HG03159 (cell line): ENCODE data around the gene NAA35.
"Not testable (repeated sequence)": the region's sequence is repeated elsewhere in the genome, so short reads cannot be mapped to it uniquely, and the experiment has no call there.

Source experiments
- ATAC-seq: cut with Tn5 transposase; IDR thresholded peaks from one replicate; pipeline ENCODE4 v1.9.1; 2021; ENCODE audit warnings: mild to moderate bottlenecking, moderate library complexity; ENCODE audit not compliant: unreplicated experiment

Gene NAA35

DNA sequence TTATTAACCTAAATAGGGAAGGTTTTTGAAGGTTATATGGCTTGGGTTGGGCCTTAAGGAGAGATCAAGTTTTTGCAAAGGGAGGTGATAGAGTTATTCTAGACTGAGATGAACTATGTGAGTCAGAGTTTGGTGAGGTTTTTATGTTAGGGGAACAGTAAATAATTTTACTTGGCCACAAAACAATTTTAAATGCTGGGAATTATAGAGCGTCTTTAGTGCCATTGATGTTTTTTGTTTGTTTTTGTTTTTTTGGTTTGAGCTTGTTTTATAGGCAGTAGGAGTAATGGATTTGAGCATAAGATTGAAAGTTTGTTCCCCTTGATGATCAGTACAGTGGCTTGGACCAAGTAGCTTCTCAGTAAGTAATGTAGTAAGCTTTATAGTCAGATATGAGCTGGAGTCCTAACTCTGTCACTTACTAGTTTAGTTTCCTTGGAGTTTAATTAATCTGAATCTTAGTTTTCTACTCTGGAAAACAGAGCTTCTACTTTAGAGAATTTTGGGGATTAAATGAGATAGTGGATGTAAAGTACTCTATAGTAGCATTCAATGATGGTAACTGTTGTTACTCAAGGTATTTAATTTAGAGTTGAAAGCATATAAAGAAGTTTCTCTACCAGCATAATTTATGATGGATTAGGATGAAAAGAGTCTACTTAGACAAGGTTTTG is 2.9 kb downstream of the NAA35 start:
- no peak for ATAC-seq

DNA sequence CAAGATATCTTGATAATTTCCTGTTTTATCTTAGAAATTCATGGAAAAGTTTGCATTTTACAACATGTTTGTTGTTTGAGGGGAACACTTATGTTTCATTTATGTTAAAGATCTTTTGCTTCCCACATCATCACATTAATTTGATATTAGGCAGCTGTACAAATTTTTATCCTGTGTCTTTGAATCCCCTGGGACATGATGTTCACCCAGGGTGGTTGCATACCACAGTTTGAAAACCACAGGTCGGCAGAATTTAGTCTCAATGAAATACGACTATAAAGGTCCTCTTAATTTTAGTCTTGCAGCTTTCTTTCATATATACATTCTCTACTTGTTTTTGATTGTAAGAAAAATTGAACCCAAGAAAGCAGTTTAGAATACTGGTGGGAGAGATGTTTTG is 3.7 kb downstream of the NAA35 start:
- ATAC-seq: no peak

DNA sequence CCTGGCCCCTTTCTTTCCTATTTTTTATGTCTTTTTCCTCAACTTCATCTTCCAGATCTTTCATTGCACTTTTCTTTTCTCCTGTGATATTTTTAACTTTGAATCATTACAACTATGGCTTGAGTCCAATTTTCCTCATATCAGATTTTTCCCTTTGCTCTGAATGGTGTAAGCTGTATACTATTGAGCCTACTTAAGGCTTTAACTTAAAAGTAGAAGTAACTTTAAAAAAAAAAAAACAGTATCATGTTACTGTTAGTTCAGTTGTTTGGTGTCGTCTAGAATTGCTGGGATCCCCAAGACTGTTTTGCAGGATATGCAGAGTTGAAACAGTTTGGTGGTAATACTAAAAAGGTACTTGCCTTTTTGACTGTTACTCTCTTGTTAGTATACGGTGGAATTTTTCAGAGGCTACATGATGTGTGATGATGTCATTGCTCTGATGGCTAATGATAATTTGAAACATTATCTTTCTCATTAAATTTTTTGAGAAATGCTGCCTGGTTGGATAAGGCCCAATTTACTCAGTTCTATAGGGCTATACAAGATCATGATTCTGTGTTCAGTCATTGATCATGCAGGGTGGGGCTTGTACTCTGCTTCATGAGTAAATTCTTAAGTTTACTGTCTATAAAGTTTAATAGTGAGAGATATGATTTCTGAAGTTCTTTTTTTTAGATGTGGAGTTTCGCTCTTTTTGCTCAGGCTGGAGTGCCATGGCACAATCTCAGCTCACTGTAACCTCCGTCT is 8.8 kb downstream of the NAA35 start:
- no peak for ATAC-seq

DNA sequence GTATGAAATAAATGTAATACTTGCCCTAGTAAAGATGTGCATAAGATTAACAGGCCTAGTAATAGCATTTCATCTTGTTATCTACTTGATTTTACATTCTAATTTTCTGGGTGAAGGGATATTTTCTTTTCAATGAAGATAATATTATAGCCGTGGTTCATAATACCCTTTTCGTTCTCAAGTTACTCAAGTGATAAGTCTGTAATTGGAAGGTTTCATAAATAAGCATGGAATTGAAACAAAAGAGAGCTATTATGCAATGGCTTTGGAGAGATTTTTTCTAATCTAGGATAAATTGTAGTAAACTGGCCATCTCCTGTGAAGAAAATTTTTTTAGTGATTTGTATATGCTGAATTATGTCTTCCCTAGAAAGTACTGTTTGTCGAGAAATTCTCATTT is 19.0 kb downstream of the NAA35 start:
- no peak for ATAC-seq

DNA sequence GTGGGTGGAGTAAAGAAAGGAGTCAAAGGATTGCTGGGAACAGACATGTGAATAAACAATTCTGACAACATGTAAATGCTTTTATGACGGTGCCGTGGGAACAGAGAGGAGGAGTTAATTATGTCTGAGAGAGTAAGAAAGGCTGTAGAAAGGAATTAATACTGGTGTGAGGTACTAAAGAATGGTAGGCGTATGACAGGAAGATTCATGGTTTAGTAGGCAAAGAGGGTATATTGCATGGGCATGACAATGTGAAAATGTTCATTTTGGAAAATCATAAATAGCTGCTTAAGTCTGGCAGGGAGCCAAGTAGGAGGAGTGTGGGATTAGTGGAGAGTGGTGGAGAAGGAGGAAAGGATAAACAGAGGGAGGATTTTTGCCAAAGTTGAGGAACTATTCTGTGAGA is 19.7 kb downstream of the NAA35 start:
- no peak for ATAC-seq

DNA sequence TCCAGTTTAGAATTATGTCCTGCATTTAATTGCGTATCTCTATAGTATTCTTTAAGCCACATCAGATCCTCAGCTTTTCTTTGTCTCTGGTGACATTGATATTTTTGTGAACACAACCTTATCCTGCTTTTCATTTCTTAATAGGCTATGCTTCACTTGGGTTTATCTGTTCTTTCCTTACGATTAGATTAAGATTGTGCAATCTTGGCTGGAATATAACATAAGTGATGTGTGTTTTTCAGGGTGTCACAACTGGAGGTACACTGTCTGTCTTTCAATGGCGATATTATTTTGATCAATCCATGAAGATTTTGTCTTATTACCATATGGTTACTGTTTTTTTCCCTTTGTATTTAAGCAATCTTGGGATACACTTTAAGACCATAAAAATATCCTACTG is 23.6 kb downstream of the NAA35 start:
- ATAC-seq: no peak

DNA sequence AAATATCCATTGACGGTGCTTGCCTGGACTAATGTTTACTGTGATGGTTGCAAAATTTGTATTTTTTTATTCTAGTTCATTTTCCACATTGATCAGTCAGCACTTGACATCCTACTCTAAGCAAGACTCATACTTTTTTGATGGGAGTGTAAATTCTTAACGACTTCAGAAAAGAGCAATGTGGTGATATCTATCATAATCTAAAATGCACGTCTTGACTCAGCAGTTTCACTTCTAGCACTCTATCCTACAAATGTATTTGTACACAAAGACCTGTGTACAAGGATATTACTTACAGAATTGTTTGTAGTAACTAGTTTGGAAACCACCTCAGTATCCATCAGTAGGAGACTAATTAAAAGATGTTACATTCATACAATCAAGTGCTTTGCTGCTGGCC is 24.0 kb downstream of the NAA35 start:
- ATAC-seq: no peak

DNA sequence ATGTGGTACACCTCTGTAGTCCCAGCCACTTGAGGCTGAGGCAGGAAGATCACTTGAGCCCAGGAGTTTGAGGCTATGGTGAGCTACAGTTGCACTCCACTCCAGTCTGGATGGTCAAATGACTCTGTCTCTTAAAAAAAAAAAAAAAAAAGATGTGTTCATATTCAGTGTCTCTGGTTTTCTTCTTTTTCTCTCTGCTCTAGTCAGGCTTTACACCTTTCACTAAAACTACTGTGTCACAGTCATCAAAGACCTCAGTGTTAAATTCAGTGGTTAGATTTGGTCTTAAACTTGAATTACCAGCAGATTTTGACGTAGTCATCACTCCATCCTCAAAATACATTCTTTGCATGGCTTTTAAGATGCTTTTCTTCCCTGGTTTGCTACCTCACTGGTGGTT is 28.8 kb downstream of the NAA35 start:
- ATAC-seq: no peak

DNA sequence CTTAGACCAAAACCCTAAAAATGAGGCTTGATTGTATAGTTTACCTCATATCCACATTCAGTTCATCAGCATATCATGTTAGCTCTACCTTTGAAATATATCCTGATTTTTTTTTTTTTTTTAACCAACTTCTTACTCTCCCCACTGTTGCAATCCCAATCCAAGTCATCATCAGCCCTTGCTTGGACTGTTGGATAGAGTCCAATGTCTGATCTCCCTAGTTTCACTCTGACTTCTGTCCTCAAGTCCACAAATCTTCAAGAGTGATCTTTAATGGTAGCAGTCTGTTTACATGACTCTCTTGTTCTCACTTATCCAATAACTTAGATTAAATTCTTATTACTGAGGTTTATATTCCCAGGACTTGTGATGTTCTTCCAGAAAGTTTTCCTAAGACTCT is 30.8 kb downstream of the NAA35 start:
- no peak for ATAC-seq

DNA sequence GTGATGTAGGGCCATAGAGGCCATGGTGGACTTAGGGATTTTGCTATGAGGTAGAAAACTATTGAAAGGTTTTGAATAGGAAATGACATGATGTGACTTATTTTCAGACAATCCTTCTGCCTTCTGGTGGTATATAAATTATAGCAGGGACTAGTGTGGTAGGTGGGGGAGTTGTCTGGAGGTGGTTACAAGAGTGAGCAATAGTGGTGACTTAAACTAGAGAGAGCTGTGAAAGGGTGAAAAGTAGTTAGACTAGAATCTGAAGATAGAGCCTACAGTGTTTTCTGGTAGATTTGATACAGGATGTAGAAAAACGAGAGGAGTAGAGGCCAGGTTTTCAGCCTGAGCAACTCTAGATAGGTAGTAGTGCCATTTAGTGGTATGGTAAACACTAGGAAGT is 32.3 kb downstream of the NAA35 start:
- ATAC-seq: no peak

DNA sequence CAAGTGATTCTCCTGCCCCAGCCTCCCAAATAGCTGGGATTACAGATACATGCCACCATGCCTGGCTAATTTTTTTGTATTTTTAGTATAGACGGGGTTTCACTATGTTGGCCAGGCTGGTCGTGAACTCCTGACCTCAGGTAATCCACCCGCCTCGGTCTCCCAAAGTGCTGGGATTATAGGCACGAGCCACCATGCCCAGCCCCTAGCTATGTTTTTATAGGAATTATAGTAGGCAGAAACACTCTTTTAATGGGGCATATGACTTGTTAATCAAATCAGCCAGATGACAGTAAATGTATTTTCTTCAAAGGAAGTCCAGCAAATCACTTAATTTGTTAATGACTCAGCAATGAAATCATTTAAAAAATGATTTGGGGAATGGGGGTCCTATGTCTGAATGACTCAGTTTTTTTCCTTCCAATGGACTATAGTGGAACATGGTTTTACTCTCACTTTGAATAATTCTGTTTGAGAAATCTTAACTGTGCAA is 33.2 kb downstream of the NAA35 start:
- ATAC-seq: not testable (repeated sequence)

DNA sequence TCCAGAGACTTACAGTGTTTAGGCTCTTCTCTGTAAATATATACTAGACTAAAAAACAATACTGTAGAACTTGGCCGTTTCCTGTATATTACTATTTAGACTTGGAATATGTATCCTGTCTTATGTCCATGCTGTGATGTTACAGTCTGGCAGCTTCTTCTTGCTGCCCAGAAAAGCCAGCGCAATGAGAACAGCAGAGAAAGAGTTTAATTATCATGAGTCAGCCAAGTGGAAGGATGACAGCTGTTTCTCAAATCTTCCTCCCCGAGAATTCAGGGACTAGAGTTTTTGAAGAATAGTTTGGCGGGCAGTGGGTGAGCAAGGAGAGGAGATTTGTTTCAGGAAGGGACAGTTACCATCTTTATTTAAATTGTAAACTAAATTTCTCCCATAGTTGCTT is 37.5 kb downstream of the NAA35 start:
- ATAC-seq: no peak

DNA sequence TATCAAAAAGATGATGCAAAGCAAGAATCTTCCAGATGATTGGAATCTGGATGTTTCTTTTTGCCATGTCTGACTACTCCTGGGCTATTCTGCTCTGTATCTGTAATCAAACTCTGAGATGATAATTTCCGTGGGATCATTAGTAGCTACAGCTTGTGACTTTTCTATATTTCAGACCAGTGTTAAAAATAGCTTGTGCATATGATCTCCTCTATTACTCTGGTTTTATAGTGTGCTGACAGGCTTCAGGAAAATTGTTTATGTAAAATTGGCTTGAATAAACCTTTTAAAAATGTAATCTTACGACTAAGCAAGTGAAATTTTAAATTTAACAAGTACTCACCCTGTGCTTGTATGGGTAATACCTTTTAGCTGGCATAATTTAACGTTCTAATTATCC is 40.4 kb downstream of the NAA35 start:
- ATAC-seq: no peak

DNA sequence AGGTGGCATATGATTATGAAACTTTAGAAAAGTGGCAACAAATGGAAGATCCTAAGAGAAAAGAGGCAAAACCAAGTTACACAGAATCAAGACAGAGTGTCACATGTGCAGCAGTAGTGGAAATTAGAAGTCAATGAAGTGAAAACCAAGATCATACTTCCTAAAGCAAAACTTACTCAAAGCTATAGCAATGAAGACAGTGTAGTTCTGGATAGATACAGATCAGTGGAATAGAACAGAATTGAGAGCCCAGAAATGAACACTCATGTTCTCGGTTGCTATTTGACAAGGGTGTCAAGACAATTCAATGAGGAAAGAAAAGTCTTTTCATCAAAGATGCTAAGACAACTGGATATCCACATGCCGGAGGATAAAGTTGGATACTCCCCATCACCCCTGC is 43.5 kb downstream of the NAA35 start:
- no peak for ATAC-seq

DNA sequence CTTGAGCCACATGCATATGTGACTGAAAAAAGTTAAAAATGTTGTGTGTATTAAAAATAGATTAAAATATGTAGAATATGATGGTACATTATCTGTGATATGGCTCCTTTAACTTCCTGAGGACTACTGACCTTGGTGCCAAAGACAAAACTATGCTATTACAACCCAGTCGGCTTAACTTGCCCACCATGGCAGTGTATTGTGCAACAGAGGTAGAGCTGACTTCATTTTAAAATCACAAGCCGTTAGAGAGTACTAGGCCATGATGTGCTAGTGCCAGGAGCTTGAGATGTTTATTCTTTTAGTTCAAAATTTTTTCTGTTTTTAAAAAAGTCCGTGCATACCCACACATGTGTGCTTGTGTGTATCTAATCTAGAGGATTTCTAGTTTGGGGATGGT is 46.3 kb downstream of the NAA35 start:
- no peak for ATAC-seq

DNA sequence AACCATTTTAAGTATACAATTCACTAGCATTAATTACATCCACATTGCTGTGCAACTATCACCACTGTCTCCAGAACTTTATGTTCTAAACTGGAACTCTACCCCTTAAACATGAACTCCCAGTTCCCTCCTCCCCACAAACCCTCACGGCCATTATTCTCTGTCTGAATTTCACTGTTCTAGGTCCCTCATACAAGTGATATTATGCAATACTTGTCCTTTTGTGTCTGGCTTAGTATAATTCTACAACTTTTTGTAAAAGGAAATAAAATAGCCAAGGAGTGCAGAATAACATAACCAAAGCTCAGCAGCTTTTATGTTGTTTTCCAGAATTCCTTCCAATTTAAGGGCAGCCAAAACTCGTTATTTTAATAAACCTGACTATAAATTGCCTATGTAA is 53.2 kb downstream of the NAA35 start:
- ATAC-seq: no peak

DNA sequence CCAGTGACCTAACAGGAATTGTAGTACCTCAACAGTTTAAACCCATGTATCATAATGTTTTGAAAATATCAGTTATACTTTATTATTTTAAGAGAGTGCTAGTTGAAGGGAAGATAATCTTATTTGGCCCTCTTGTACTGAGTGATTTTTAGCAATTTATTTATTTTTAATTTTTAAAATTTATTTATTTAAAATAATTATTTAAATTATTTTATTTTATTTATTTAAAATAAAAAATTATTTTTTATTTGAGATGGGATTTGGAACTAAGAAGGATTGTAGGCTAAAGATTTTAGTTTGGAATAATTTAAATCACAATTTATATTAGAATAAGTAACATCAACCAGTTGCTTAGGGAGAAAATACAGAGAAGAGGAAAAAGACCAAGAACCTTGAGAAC is 54.2 kb downstream of the NAA35 start:
- ATAC-seq: no peak

DNA sequence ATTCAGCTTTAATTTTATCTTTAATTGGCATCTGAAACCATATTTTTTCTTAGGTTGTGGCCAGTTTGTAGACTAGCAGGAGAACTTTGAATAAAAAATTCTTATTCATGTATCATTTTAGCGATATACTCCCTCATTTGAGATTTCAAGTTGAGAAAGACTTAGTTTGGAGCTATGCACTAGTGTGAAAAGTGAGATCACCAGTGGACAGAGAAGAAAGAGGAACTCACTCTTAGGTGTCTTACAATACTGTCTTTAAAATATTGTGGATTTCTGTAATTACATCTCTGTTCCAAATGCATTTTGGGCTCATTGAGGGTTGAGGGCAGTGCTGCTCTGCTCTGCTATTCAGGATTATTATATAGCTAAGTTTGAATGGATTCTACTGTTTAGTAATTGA is 54.7 kb downstream of the NAA35 start:
- no peak for ATAC-seq

DNA sequence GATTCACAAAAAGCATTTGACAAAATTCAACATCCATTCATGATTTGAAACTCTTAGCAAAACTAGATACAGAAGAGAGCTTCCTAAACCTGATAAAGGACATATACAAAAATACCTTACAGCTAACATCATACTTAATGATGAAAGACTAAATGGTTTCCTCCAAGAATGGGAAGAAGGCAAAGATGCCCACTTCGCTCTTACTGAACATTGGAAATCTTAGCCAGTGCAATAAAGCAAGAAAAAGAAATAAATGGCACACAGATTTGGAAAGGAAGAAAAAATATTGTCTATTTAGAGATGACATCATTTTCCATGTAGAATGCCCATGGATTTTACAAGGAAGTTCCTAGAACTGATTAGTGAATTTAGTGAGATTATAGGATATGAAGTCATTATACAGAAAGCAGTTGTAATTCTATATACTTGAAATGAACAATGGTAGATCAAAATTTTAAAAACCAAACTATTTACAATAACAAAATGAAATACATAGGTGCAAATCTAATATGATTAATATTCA is 64.4 kb downstream of the NAA35 start:
- no peak for ATAC-seq

DNA sequence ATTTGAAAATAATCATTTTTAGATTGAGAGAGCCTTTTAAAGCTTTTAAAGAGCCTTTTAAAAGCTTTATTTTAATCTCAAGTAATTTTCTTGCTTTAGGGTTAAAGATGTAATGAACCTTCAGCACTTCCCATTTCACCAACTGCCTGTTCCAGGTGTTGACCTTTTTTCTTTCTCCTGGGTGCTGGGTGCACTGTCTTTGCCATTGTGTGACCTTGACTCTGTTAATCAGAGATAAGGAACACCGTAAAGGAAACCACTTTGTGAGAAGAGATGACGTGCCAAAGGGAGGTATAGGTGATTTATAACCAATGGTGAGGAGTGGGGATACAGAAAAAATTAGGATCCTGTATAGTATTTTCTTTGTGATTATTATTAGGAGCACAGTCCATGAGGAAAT is 68.2 kb downstream of the NAA35 start:
- no peak for ATAC-seq

DNA sequence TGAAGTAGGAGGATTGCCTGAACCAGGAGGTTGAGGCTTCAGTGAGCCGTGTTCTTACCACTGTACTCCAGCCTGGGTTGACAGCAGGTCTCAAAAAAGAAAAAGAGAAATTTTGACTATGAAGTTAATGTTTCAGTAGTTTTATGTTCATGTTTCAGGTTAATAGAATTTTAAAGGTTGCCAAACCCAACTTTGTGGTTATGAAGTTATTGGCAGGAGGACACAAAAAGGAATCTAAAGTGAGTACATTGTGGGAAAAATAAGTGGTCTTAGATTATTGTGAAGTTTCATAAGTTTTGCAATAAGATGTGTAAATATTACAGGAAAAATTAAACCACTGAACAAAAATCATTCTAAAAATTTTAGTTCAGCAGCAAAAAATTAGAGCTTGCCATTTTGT is 79.8 kb downstream of the NAA35 start:
- no peak for ATAC-seq

DNA sequence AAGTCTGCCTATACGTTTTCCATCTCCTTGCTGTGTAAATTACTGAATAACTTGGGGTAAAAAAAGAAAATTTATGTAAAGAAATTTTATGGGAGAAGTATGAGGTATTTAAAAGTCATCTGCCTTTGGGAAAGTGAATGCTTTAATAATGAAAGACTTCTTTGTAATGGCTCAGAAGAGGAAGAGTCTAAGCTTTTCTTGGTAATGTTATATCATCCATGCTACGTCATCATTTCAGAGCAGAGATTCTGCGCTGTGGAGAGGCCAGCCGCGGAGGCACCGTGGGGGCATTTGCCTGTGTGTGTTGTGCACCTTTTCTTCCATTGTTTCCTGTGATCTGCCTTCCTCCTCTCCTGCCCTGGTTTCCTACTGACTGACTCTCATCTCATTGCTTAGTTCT is 80.2 kb downstream of the NAA35 start:
- ATAC-seq: no peak
